MM.1S (cell line): ENCODE data around the gene STEAP2.

Source experiments
- DNase-seq: peaks from one replicate; pipeline ENCODE4 v3.0.0-alpha.2; 2015
- H2AFZ ChIP-seq: fragments of 300-600 bp; sonication (generic); 2 replicates; pipeline ENCODE4 v1.6.0; 2016; ENCODE audit warnings: antibody characterized with exemption, low read length
- H3F3A ChIP-seq: fragments of 300-600 bp; sonication (generic); 2 replicates; pipeline ENCODE4 v1.6.1; 2016; ENCODE audit warnings: mild to moderate bottlenecking, antibody characterized with exemption, low read length, moderate library complexity, mixed read lengths; ENCODE audit not compliant: insufficient read depth
- H3K27ac ChIP-seq: fragments of 300-600 bp; sonication (generic); 2 replicates; pipeline ENCODE4 v1.5.1; 2016; ENCODE audit warnings: mild to moderate bottlenecking, low read length
- H3K27me3 ChIP-seq: fragments of 300-600 bp; sonication (generic); replicated peaks from 2 replicates; pipeline ENCODE4 v1.6.0; 2016; ENCODE audit warnings: low read length; ENCODE audit not compliant: insufficient read depth
- H3K36me3 ChIP-seq: fragments of 300-600 bp; sonication (generic); replicated peaks from 2 replicates; pipeline ENCODE4 v1.6.1; 2016; ENCODE audit warnings: mild to moderate bottlenecking, low read length, mixed read lengths; ENCODE audit not compliant: insufficient read depth
- H3K4me1 ChIP-seq: fragments of 300-600 bp; sonication (generic); 2 replicates; pipeline ENCODE4 v1.6.1; 2016; ENCODE audit warnings: low read length, mixed read lengths
- H3K4me2 ChIP-seq: fragments of 300-600 bp; sonication (generic); 2 replicates; pipeline ENCODE4 v1.6.0; 2016; ENCODE audit warnings: low read depth, low read length
- H3K4me3 ChIP-seq: fragments of 300-600 bp; sonication (generic); 2 replicates; pipeline ENCODE4 v1.5.1; 2016; ENCODE audit warnings: low read length, mixed read lengths
- H3K79me2 ChIP-seq: fragments of 300-600 bp; sonication (generic); 2 replicates; pipeline ENCODE4 v1.6.1; 2016; ENCODE audit warnings: mixed run types, low read length, mixed read lengths
- H3K9ac ChIP-seq: fragments of 300-600 bp; sonication (generic); 2 replicates; pipeline ENCODE4 v1.6.1; 2016; ENCODE audit warnings: low read length, mixed read lengths
- H3K9me2 ChIP-seq: fragments of 300-600 bp; sonication (generic); replicated peaks from 2 replicates; pipeline ENCODE4 v1.6.1; 2016; ENCODE audit warnings: mild to moderate bottlenecking, low read length, mixed read lengths; ENCODE audit not compliant: insufficient read depth
- H3K9me3 ChIP-seq: fragments of 300-600 bp; sonication (generic); replicated peaks from 2 replicates; pipeline ENCODE4 v1.6.1; 2016; ENCODE audit warnings: mild to moderate bottlenecking, low read length, mixed read lengths; ENCODE audit not compliant: insufficient read depth
- H4K20me1 ChIP-seq: fragments of 300-600 bp; sonication (generic); 2 replicates; pipeline ENCODE4 v1.6.1; 2016; ENCODE audit warnings: mild to moderate bottlenecking, low read length, moderate library complexity, mixed read lengths; ENCODE audit not compliant: insufficient read depth
- CTCF ChIP-seq: fragments of 300-600 bp; sonication (generic); IDR thresholded peaks from 2 replicates; pipeline ENCODE4 v1.5.1; 2016; ENCODE audit warnings: antibody characterized with exemption, low read length, mixed read lengths
- EZH2 ChIP-seq: fragments of 300-600 bp; sonication (generic); optimal IDR thresholded peaks from 2 replicates; pipeline ENCODE3; 2017; ENCODE audit warnings: low read depth, mild to moderate bottlenecking, antibody characterized with exemption, low read length, mixed read lengths
- EZH2phosphoT487 ChIP-seq: fragments of 300-600 bp; sonication (generic); IDR thresholded peaks from 2 replicates; pipeline ENCODE4 v1.6.1; 2018; ENCODE audit warnings: antibody characterized with exemption, low read length

STEAP2 gene

GRCh38 chr7:90269163-90269562 is 57.6 kb downstream of the STEAP2 start:
- Histone ChIP-seq H3K27ac (no peak overlapping the region), H3K4me1 (no peaks in the 10 kb centered on the region), H3K9ac (no peak overlapping the region), H3K79me2 (no peaks in the 10 kb centered on the region), H2AFZ (no peak overlapping the region), H3K4me2 (no peak overlapping the region), H4K20me1 (no peaks in the 10 kb centered on the region), H3K27me3 (no peaks in the 10 kb centered on the region), H3K4me3 (no peak overlapping the region), H3K36me3 (no peaks in the 10 kb centered on the region), H3K9me3 (no peaks in the 10 kb centered on the region), H3F3A (no peaks in the 10 kb centered on the region), H3K9me2 (no peaks in the 10 kb centered on the region)
- TF ChIP-seq EZH2phosphoT487 (no peak), EZH2 (no peak), CTCF (no peak)
- DNase-seq: no peak

- DNase-seq: no peak
- Histone ChIP-seq H4K20me1 (no peaks in the 10 kb centered on the region), H3K4me3 (no peak overlapping the region), H3K79me2 (no peaks in the 10 kb centered on the region), H3K27ac (no peak overlapping the region), H2AFZ (no peak overlapping the region), H3K9ac (no peak overlapping the region), H3K4me1 (no peaks in the 10 kb centered on the region), H3K9me2 (no peaks in the 10 kb centered on the region), H3F3A (no peaks in the 10 kb centered on the region), H3K4me2 (no peak overlapping the region), H3K27me3 (no peaks in the 10 kb centered on the region), H3K9me3 (no peaks in the 10 kb centered on the region), H3K36me3 (no peaks in the 10 kb centered on the region)
- TF ChIP-seq EZH2phosphoT487 (no peak), CTCF (no peak), EZH2 (no peak)
Observed at GRCh38 chr7:90270431-90271178, 59.1 kb downstream of the STEAP2 start.

GRCh38 chr7:90271753-90272152 is 60.2 kb downstream of the STEAP2 start:
- Histone ChIP-seq H3K27ac (no peak overlapping the region), H3K4me1 (no peaks in the 10 kb centered on the region), H3K27me3 (no peaks in the 10 kb centered on the region), H3K36me3 (no peaks in the 10 kb centered on the region), H3K4me3 (no peak overlapping the region), H3K79me2 (no peaks in the 10 kb centered on the region), H3K9ac (no peak overlapping the region), H3K4me2 (no peak overlapping the region), H3K9me3 (no peaks in the 10 kb centered on the region), H3F3A (no peaks in the 10 kb centered on the region), H2AFZ (no peak overlapping the region), H3K9me2 (no peaks in the 10 kb centered on the region), H4K20me1 (no peaks in the 10 kb centered on the region)
- no peak for TF ChIP-seq CTCF
- no peak for TF ChIP-seq EZH2phosphoT487
- no peak for TF ChIP-seq EZH2
- DNase-seq: no peak
